SU-DHL-6 (cell line): ENCODE measurements around the gene MOGAT3.

Experiments
- H2AFZ ChIP-seq: fragments of 200-600 bp; sonication (generic); 2 replicates; pipeline ENCODE4 v1.6.1; 2014; ENCODE audit warnings: low read depth, mild to moderate bottlenecking, moderate library complexity, mixed read lengths, antibody characterized with exemption, low read length; ENCODE audit not compliant: severe bottlenecking
- H3F3A ChIP-seq: fragments of 200-600 bp; shearing (Covaris generic); 2 replicates; pipeline ENCODE4 v1.6.0; 2016; ENCODE audit warnings: antibody characterized with exemption, mild to moderate bottlenecking; ENCODE audit not compliant: insufficient read depth
- H3K27ac ChIP-seq: fragments of 200-600 bp; sonication (generic); 2 replicates; pipeline ENCODE4 v1.5.1; 2016; ENCODE audit warnings: low read depth, mild to moderate bottlenecking, low read length, moderate library complexity, mixed read lengths
- H3K27me3 ChIP-seq: fragments of 200-600 bp; sonication (generic), shearing (Covaris generic); 2 replicates; pipeline ENCODE4 v1.6.0; 2014; ENCODE audit warnings: mild to moderate bottlenecking, low read length
- H3K36me3 ChIP-seq: fragments of 200-600 bp; sonication (generic); 2 replicates; pipeline ENCODE4 v1.6.1; 2014; ENCODE audit warnings: mild to moderate bottlenecking, low read length, mixed read lengths
- H3K4me2 ChIP-seq: fragments of 300-600, 200-600 bp; shearing (Covaris generic), sonication (generic); 2 replicates; pipeline ENCODE4 v1.6.0; 2014; ENCODE audit warnings: low read length, low read depth, mild to moderate bottlenecking; ENCODE audit not compliant: poor library complexity, severe bottlenecking
- H3K4me3 ChIP-seq: fragments of 200-600 bp; sonication (generic); 2 replicates; pipeline ENCODE4 v1.5.1; 2014; ENCODE audit warnings: antibody characterized with exemption, low read length, mild to moderate bottlenecking, mixed read lengths; ENCODE audit not compliant: insufficient read depth, poor library complexity, severe bottlenecking
- H3K79me2 ChIP-seq: fragments of 200-600 bp; sonication (generic); 2 replicates; pipeline ENCODE4 v1.6.1; 2014; ENCODE audit warnings: mild to moderate bottlenecking, low read length, moderate library complexity; ENCODE audit not compliant: insufficient read depth
- H3K9ac ChIP-seq: fragments of 200-600 bp; sonication (generic); 2 replicates; pipeline ENCODE4 v1.7.0; 2014; ENCODE audit warnings: mild to moderate bottlenecking, low read length
- H3K9me2 ChIP-seq: fragments of 200-600 bp; sonication (generic); replicated peaks from 2 replicates; pipeline ENCODE4 v1.6.1; 2014; ENCODE audit warnings: low read length; ENCODE audit not compliant: insufficient read depth
- H3K9me3 ChIP-seq: fragments of 200-600 bp; sonication (generic); 2 replicates; pipeline ENCODE4 v1.6.1; 2014; ENCODE audit warnings: low read length, mixed read lengths; ENCODE audit not compliant: insufficient read depth
- H4K20me1 ChIP-seq: fragments of 200-600 bp; sonication (generic); 2 replicates; pipeline ENCODE4 v1.6.1; 2014; ENCODE audit warnings: low read depth, mild to moderate bottlenecking, antibody characterized with exemption, low read length, moderate library complexity, mixed read lengths
- CTCF ChIP-seq: fragments of 200-600 bp; sonication (generic); IDR thresholded peaks from one replicate; pipeline ENCODE4 v1.5.1; 2017; ENCODE audit warnings: antibody characterized with exemption, mild to moderate bottlenecking, low read length, moderate library complexity; ENCODE audit not compliant: insufficient read depth, poor library complexity, severe bottlenecking
- EZH2phosphoT487 ChIP-seq: fragments of 200-600 bp; sonication (generic), shearing (Covaris generic); conservative IDR thresholded peaks from 2 replicates; pipeline ENCODE4 v1.6.1; 2018; ENCODE audit warnings: mild to moderate bottlenecking, antibody characterized with exemption, low read length, moderate library complexity, mixed read lengths

MOGAT3 gene

GRCh38 chr7:101241443-101242349 lies 40.9 kb upstream of the MOGAT3 start:
- no peaks in the 10 kb centered on the region for H3K9me3 ChIP-seq
- peaks cover 41% of the 10 kb centered on the region for H3K79me2 ChIP-seq
- no peaks in the 10 kb centered on the region for H3K27me3 ChIP-seq
- H3K4me2 ChIP-seq, result no peak overlapping the region
- TF ChIP-seq EZH2phosphoT487 (no peak), CTCF (no peak)
- no peaks in the 10 kb centered on the region; the same call in 1 of the 2 replicates for H4K20me1 ChIP-seq
- H3F3A ChIP-seq, result peaks cover 7% of the 10 kb centered on the region
- H2AFZ ChIP-seq, result no peak overlapping the region
- H3K36me3 ChIP-seq, result 0 out of 2 replicates have a peak, but pooled peaks cover 4% of the 10 kb centered on the region
- no peak overlapping the region for H3K9ac ChIP-seq
- H3K4me3 ChIP-seq, result no peak overlapping the region
- H3K27ac ChIP-seq, result no peak overlapping the region
- H3K9me2 ChIP-seq, result no peaks in the 10 kb centered on the region

- no peaks in the 10 kb centered on the region for H3K27me3 ChIP-seq
- no peaks in the 10 kb centered on the region for H3K9me3 ChIP-seq
- no peak overlapping the region for H3K9ac ChIP-seq
- H4K20me1 ChIP-seq, result no peaks in the 10 kb centered on the region; the same call in 1 of the 2 replicates
- peaks cover 38% of the 10 kb centered on the region for H3K79me2 ChIP-seq
- H3K4me2 ChIP-seq, result no peak overlapping the region
- TF ChIP-seq CTCF, result no peak
- no peak for TF ChIP-seq EZH2phosphoT487
- peaks cover 4% of the 10 kb centered on the region for H3F3A ChIP-seq
- no peak overlapping the region for H2AFZ ChIP-seq
- no peaks in the 10 kb centered on the region for H3K9me2 ChIP-seq
- no peak overlapping the region for H3K4me3 ChIP-seq
- no peak overlapping the region for H3K27ac ChIP-seq
- H3K36me3 ChIP-seq, result 0 out of 2 replicates have a peak, but pooled peaks cover 3% of the 10 kb centered on the region
Measured at GRCh38 chr7:101241015-101241363, 40.2 kb upstream of the MOGAT3 start.

- no peak overlapping the region for H2AFZ ChIP-seq
- H3K9me2 ChIP-seq, result no peaks in the 10 kb centered on the region
- H4K20me1 ChIP-seq, result no peaks in the 10 kb centered on the region; the same call in 1 of the 2 replicates
- H3K27me3 ChIP-seq, result no peaks in the 10 kb centered on the region
- H3K79me2 ChIP-seq, result peaks cover 32% of the 10 kb centered on the region
- H3K9ac ChIP-seq, result no peak overlapping the region
- no peaks in the 10 kb centered on the region for H3F3A ChIP-seq
- H3K9me3 ChIP-seq, result no peaks in the 10 kb centered on the region
- H3K4me2 ChIP-seq, result no peak overlapping the region
- H3K36me3 ChIP-seq, result no peaks in the 10 kb centered on the region
- H3K4me3 ChIP-seq, result no peak overlapping the region
- TF ChIP-seq CTCF, result no peak
- no peak for TF ChIP-seq EZH2phosphoT487
- H3K27ac ChIP-seq, result no peak overlapping the region
Measured at GRCh38 chr7:101240226-101241014, 39.6 kb upstream of the MOGAT3 start.
